ENCODE results near the gene TEPSIN.

DNA sequence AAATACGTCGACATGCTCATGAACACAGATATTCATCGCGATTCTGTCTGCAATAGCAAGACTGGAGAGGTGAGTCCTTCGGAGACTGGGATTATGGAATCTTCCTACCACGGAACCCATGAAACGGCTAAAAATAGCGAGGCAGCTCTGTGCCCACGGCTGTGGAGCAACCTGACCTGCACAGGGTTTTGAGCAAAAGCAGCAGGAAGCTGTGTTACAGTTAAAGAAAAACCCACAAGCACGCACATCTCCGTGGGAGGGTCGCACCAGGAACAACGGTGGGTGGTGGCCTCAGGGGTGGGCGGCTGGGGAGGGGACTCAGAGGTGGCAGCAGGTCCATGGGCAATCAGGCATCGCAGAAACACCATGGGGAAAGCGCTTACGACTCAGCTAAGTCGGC lies 31.4 kb upstream of the TEPSIN start:
- TF ChIP-seq, protein P1, sequence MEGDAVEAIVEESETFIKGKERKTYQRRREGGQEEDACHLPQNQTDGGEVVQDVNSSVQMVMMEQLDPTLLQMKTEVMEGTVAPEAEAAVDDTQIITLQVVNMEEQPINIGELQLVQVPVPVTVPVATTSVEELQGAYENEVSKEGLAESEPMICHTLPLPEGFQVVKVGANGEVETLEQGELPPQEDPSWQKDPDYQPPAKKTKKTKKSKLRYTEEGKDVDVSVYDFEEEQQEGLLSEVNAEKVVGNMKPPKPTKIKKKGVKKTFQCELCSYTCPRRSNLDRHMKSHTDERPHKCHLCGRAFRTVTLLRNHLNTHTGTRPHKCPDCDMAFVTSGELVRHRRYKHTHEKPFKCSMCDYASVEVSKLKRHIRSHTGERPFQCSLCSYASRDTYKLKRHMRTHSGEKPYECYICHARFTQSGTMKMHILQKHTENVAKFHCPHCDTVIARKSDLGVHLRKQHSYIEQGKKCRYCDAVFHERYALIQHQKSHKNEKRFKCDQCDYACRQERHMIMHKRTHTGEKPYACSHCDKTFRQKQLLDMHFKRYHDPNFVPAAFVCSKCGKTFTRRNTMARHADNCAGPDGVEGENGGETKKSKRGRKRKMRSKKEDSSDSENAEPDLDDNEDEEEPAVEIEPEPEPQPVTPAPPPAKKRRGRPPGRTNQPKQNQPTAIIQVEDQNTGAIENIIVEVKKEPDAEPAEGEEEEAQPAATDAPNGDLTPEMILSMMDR (IDR thresholded peaks at IDR 0.05) = no peak
- TF ChIP-seq POLR2A (IDR thresholded peaks at IDR 0.05) = no peak

Data from esophagus squamous epithelium (tissue), 4 donors.